ENCODE results near the gene DOCK3. TPM values are rescaled to one million over a fixed set of nuclear protein-coding genes. Genes with fewer than 3 reads are reported as not detected.

Gene DOCK3
- polyA plus RNA-seq, 1 donor from 2014 or later = 15.6 TPM

DNA sequence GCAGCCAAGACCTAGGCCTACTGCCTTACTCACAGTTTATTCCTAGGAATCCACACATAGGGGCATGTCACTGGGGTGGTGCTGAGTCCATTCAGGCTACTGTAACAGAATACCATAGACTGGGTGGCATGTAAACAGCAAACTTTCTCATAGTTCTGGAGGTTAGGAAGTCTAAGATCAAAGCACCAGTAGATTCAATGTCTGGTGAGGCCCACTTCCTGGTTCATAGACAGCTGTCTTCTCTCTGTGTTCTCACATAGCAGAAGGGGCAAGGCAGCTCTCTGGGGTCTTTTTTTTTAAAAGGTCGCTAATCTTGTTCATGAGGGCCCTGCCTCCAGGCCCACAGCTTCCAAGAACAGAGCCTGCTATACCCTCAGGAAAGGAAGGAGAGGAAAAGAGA is 596.4 kb downstream of the DOCK3 start:
- no peaks in the 10 kb centered on the region for H3K27me3 ChIP-seq (ENCODE audit: insufficient read depth, low read depth, low read length)
- peaks cover 4% of the 10 kb centered on the region for H3K36me3 ChIP-seq (ENCODE audit: insufficient read depth, low read length)
- H3K9ac ChIP-seq (ENCODE audit: low read length) = no peak overlapping the region
- H3K9me2 ChIP-seq (ENCODE audit: insufficient read depth, low read length) = no peaks in the 10 kb centered on the region
- no peaks in the 10 kb centered on the region for H4K20me1 ChIP-seq (ENCODE audit: insufficient read depth)
- H3K79me2 ChIP-seq (replicated peaks; ENCODE audit: insufficient read depth, low read length) = no peaks in the 10 kb centered on the region
- no peaks in the 10 kb centered on the region for H3K9me3 ChIP-seq (ENCODE audit: low read length)
- no peak for TF ChIP-seq EP300 (conservative IDR thresholded peaks at IDR 0.05; ENCODE audit: poor library complexity, severe bottlenecking)
- TF ChIP-seq TAF1 (IDR thresholded peaks at IDR 0.05; ENCODE audit: low read depth) = no peak
- no peak for TF ChIP-seq RAD21 (conservative IDR thresholded peaks at IDR 0.05)
- no peak for TF ChIP-seq MXI1 (conservative IDR thresholded peaks at IDR 0.05; ENCODE audit: poor library complexity, severe bottlenecking)
- TF ChIP-seq POLR2AphosphoS5 (IDR thresholded peaks at IDR 0.05) = no peak
- TF ChIP-seq SMC3 (conservative IDR thresholded peaks at IDR 0.05; ENCODE audit: poor library complexity) = no peak
- TF ChIP-seq, protein P1, sequence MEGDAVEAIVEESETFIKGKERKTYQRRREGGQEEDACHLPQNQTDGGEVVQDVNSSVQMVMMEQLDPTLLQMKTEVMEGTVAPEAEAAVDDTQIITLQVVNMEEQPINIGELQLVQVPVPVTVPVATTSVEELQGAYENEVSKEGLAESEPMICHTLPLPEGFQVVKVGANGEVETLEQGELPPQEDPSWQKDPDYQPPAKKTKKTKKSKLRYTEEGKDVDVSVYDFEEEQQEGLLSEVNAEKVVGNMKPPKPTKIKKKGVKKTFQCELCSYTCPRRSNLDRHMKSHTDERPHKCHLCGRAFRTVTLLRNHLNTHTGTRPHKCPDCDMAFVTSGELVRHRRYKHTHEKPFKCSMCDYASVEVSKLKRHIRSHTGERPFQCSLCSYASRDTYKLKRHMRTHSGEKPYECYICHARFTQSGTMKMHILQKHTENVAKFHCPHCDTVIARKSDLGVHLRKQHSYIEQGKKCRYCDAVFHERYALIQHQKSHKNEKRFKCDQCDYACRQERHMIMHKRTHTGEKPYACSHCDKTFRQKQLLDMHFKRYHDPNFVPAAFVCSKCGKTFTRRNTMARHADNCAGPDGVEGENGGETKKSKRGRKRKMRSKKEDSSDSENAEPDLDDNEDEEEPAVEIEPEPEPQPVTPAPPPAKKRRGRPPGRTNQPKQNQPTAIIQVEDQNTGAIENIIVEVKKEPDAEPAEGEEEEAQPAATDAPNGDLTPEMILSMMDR (IDR thresholded peaks at IDR 0.05; ENCODE audit: poor library complexity, severe bottlenecking) = no peak
- TF ChIP-seq, protein P2, sequence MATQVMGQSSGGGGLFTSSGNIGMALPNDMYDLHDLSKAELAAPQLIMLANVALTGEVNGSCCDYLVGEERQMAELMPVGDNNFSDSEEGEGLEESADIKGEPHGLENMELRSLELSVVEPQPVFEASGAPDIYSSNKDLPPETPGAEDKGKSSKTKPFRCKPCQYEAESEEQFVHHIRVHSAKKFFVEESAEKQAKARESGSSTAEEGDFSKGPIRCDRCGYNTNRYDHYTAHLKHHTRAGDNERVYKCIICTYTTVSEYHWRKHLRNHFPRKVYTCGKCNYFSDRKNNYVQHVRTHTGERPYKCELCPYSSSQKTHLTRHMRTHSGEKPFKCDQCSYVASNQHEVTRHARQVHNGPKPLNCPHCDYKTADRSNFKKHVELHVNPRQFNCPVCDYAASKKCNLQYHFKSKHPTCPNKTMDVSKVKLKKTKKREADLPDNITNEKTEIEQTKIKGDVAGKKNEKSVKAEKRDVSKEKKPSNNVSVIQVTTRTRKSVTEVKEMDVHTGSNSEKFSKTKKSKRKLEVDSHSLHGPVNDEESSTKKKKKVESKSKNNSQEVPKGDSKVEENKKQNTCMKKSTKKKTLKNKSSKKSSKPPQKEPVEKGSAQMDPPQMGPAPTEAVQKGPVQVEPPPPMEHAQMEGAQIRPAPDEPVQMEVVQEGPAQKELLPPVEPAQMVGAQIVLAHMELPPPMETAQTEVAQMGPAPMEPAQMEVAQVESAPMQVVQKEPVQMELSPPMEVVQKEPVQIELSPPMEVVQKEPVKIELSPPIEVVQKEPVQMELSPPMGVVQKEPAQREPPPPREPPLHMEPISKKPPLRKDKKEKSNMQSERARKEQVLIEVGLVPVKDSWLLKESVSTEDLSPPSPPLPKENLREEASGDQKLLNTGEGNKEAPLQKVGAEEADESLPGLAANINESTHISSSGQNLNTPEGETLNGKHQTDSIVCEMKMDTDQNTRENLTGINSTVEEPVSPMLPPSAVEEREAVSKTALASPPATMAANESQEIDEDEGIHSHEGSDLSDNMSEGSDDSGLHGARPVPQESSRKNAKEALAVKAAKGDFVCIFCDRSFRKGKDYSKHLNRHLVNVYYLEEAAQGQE (IDR thresholded peaks at IDR 0.05; ENCODE audit: borderline replicate concordance) = no peak
- TF ChIP-seq EZH2 (IDR thresholded peaks at IDR 0.05; ENCODE audit: borderline replicate concordance, insufficient read depth, low read length, poor library complexity, severe bottlenecking) = no peak
- H3K4me2 ChIP-seq (ENCODE audit: low read length) = no peak overlapping the region
- H3F3A ChIP-seq (ENCODE audit: insufficient read depth, low read length, poor library complexity, severe bottlenecking) = no peaks in the 10 kb centered on the region
- H3K27ac ChIP-seq (ENCODE audit: low read length) = no peak overlapping the region
- H3K4me3 ChIP-seq (ENCODE audit: low read length) = no peak overlapping the region
- no peak overlapping the region for H2AFZ ChIP-seq (ENCODE audit: low read depth, low read length)

GRCh38 chr3:51274052-51274451 is 599.3 kb downstream of the DOCK3 start:
- Histone ChIP-seq H4K20me1 (ENCODE audit: insufficient read depth) (no peaks in the 10 kb centered on the region), H3K79me2 (replicated peaks; ENCODE audit: insufficient read depth, low read length) (no peaks in the 10 kb centered on the region), H3K9me2 (ENCODE audit: insufficient read depth, low read length) (no peaks in the 10 kb centered on the region), H2AFZ (ENCODE audit: low read depth, low read length) (no peak overlapping the region), H3K9me3 (ENCODE audit: low read length) (no peaks in the 10 kb centered on the region), H3K4me3 (ENCODE audit: low read length) (no peak overlapping the region), H3K27me3 (ENCODE audit: insufficient read depth, low read depth, low read length) (no peaks in the 10 kb centered on the region), H3K27ac (ENCODE audit: low read length) (no peak overlapping the region), H3K36me3 (ENCODE audit: insufficient read depth, low read length) (peaks cover 4% of the 10 kb centered on the region), H3K4me2 (ENCODE audit: low read length) (no peak overlapping the region), H3F3A (ENCODE audit: insufficient read depth, low read length, poor library complexity, severe bottlenecking) (no peaks in the 10 kb centered on the region), H3K9ac (ENCODE audit: low read length) (no peak overlapping the region)
- TF ChIP-seq POLR2AphosphoS5 (IDR thresholded peaks at IDR 0.05) = no peak
- TF ChIP-seq MXI1 (conservative IDR thresholded peaks at IDR 0.05; ENCODE audit: poor library complexity, severe bottlenecking) = no peak
- TF ChIP-seq, protein P1 (IDR thresholded peaks at IDR 0.05; ENCODE audit: poor library complexity, severe bottlenecking) = no peak
- TF ChIP-seq, protein P2 (IDR thresholded peaks at IDR 0.05; ENCODE audit: borderline replicate concordance) = no peak
- TF ChIP-seq EP300 (conservative IDR thresholded peaks at IDR 0.05; ENCODE audit: poor library complexity, severe bottlenecking) = no peak
- no peak for TF ChIP-seq RAD21 (conservative IDR thresholded peaks at IDR 0.05)
- no peak for TF ChIP-seq TAF1 (IDR thresholded peaks at IDR 0.05; ENCODE audit: low read depth)
- no peak for TF ChIP-seq EZH2 (IDR thresholded peaks at IDR 0.05; ENCODE audit: borderline replicate concordance, insufficient read depth, low read length, poor library complexity, severe bottlenecking)
- TF ChIP-seq SMC3 (conservative IDR thresholded peaks at IDR 0.05; ENCODE audit: poor library complexity) = no peak

Data from neural cell (in vitro differentiated cells).